H1 (cell line): ENCODE results near the gene PDK2. TPM values are rescaled to one million over a fixed set of nuclear protein-coding genes. Genes with fewer than 3 reads are reported as not detected.

Source experiments
- CTCF ChIA-PET: fragments of 300-600 bp; sonication (Branson Sonifier 250); formaldehyde crosslinking; loops from one replicate; lab custom pipeline; 2021; ENCODE audit not compliant: partially characterized antibody; lab: Charles Lee
- POLR2A ChIA-PET: fragments of 300-600 bp; sonication (Branson Sonifier 250); formaldehyde crosslinking; loops from one replicate; lab custom pipeline; 2021; ENCODE audit warnings: inconsistent platforms; ENCODE audit not compliant: partially characterized antibody; lab: Charles Lee
- DNase-seq, 2 experiments: peaks; one replicate each; pipeline versions ENCODE4 v3.0.0 to v3.0.0-alpha.2; 2010 to 2022; ENCODE audit warnings: low spot score in 2 of 2, low read depth in 1 of 2, mixed read lengths in 1 of 2
- FAIRE-seq: peaks from 2 replicates; lab custom pipeline; 2011; peaks lifted over from hg19 to GRCh38; lab: Jason Lieb, UNC
- H2AFZ ChIP-seq: 2 replicates; pipeline ENCODE4 v1.8.1; 2012; ENCODE audit warnings: low read length, inconsistent platforms
- H2AK5ac ChIP-seq: 2 replicates; pipeline ENCODE4 v1.6.1; 2013; ENCODE audit warnings: low read depth, low read length
- H2BK120ac ChIP-seq: replicated peaks from 2 replicates; pipeline ENCODE3; 2013; ENCODE audit warnings: low read depth, low read length, inconsistent platforms
- H2BK12ac ChIP-seq: 2 replicates; pipeline ENCODE4 v1.6.1; 2013; ENCODE audit warnings: low read depth, low read length
- H2BK15ac ChIP-seq: 2 replicates; pipeline ENCODE4 v1.6.1; 2013; ENCODE audit warnings: low read length
- H2BK20ac ChIP-seq: 2 replicates; pipeline ENCODE4 v1.6.1; 2013; ENCODE audit warnings: low read length
- H2BK5ac ChIP-seq: 2 replicates; pipeline ENCODE4 v1.6.1; 2013; ENCODE audit warnings: low read depth, low read length
- H3K14ac ChIP-seq: 2 replicates; pipeline ENCODE4 v1.6.1; 2013; ENCODE audit warnings: inconsistent platforms; ENCODE audit not compliant: insufficient read length
- H3K18ac ChIP-seq: 2 replicates; pipeline ENCODE4 v1.6.1; 2013; ENCODE audit warnings: low read length; ENCODE audit errors: extremely low read depth
- H3K23ac ChIP-seq: 2 replicates; pipeline ENCODE4 v1.6.1; 2013; ENCODE audit warnings: inconsistent platforms; ENCODE audit not compliant: insufficient read length
- H3K23me2 ChIP-seq: 2 replicates; pipeline ENCODE4 v1.6.1; 2013; ENCODE audit warnings: low read depth, low read length
- H3K27ac ChIP-seq: 2 replicates; pipeline ENCODE4 v1.6.1; 2011; ENCODE audit warnings: low read depth, low read length, inconsistent platforms
- H3K27me3 ChIP-seq, 4 experiments: replicated peaks in 1 of 4; 1 replicate in 1 of 4; 2 replicates in 3 of 4; pipeline versions ENCODE4 v1.6.1 to v1.8.1; 2011 to 2013; ENCODE audit warnings: low read length in 3 of 4, mild to moderate bottlenecking in 3 of 4, inconsistent platforms in 2 of 4, mixed read lengths in 2 of 4, moderate library complexity in 1 of 4; ENCODE audit not compliant: control insufficient read depth in 3 of 4, insufficient read depth in 3 of 4; ENCODE audit errors: extremely low read depth in 1 of 4
- H3K36me3 ChIP-seq, 4 experiments: 2 replicates each; pipeline versions ENCODE4 v1.6.1 to v1.8.1; 2011 to 2013; ENCODE audit warnings: mild to moderate bottlenecking in 4 of 4, low read length in 3 of 4, moderate library complexity in 2 of 4, control low read depth in 1 of 4, inconsistent platforms in 1 of 4; ENCODE audit not compliant: insufficient read depth in 4 of 4, control insufficient read depth in 2 of 4
- H3K4ac ChIP-seq: replicated peaks from 2 replicates; pipeline ENCODE3; 2013; ENCODE audit warnings: low read length, low read depth, mixed read lengths, inconsistent platforms; ENCODE audit not compliant: insufficient read length
- H3K4me1 ChIP-seq, 4 experiments: replicated peaks in 1 of 4; 1 replicate in 1 of 4; 2 replicates in 3 of 4; pipeline versions ENCODE4 v1.6.1 to v1.8.1; 2011 to 2013; ENCODE audit warnings: low read length in 3 of 4, inconsistent platforms in 2 of 4, mixed read lengths in 1 of 4; ENCODE audit not compliant: insufficient read depth in 4 of 4, control insufficient read depth in 3 of 4
- H3K4me2 ChIP-seq, 2 experiments: 2 replicates each; pipeline versions ENCODE4 v1.6.1 to v1.8.1; 2011 to 2013; ENCODE audit warnings: low read depth in 2 of 2, low read length in 2 of 2, control low read depth in 1 of 2, inconsistent platforms in 1 of 2, mild to moderate bottlenecking in 1 of 2; ENCODE audit not compliant: insufficient read depth in 1 of 2
- H3K4me3 ChIP-seq, 4 experiments: fragments of 200-600, 300-600 bp in 1 of 4; sonication (generic), shearing (Covaris generic), sonication (Bioruptor Twin) in 1 of 4; 2 replicates each; pipeline versions ENCODE4 v1.5.1 to v1.8.1; 2011 to 2016; ENCODE audit warnings: low read length in 4 of 4, low read depth in 3 of 4, control low read depth in 2 of 4, inconsistent platforms in 2 of 4, mild to moderate bottlenecking in 2 of 4, mixed read lengths in 1 of 4, moderate library complexity in 1 of 4; ENCODE audit not compliant: insufficient read depth in 2 of 4; ENCODE audit errors: extremely low read depth in 1 of 4
- H3K56ac ChIP-seq: replicated peaks from 2 replicates; pipeline ENCODE3; 2013; ENCODE audit warnings: low read depth, mild to moderate bottlenecking, mixed read lengths, low read length, inconsistent platforms; ENCODE audit not compliant: insufficient read length
- H3K79me1 ChIP-seq: 2 replicates; pipeline ENCODE4 v1.6.1; 2013; ENCODE audit warnings: low read depth, low read length, control low read depth
- H3K79me2 ChIP-seq, 2 experiments: 2 replicates each; pipeline versions ENCODE4 v1.6.1 to v1.8.1; 2012 to 2013; ENCODE audit warnings: low read length in 2 of 2, mild to moderate bottlenecking in 2 of 2, inconsistent platforms in 1 of 2; ENCODE audit not compliant: insufficient read depth in 2 of 2, control insufficient read depth in 1 of 2
- H3K9ac ChIP-seq, 4 experiments: replicated peaks in 1 of 4; 1 replicate in 1 of 4; 2 replicates in 3 of 4; pipeline versions ENCODE4 v1.6.1 to v1.8.1; 2011 to 2013; ENCODE audit warnings: low read depth in 3 of 4, low read length in 3 of 4, control low read depth in 2 of 4, mild to moderate bottlenecking in 2 of 4, moderate library complexity in 2 of 4, inconsistent platforms in 1 of 4; ENCODE audit errors: extremely low read depth in 1 of 4
- H3K9me3 ChIP-seq, 2 experiments: 2 replicates each; pipeline versions ENCODE4 v1.6.1 to v1.8.1; 2012 to 2013; ENCODE audit warnings: mild to moderate bottlenecking in 2 of 2, moderate library complexity in 2 of 2, control low read depth in 1 of 2, inconsistent platforms in 1 of 2, low read depth in 1 of 2, low read length in 1 of 2, mixed read lengths in 1 of 2; ENCODE audit not compliant: insufficient read depth in 2 of 2
- H4K20me1 ChIP-seq, 2 experiments: replicated peaks in 1 of 2; 2 replicates each; pipeline versions ENCODE3 to v1.8.1; 2011 to 2013; ENCODE audit warnings: inconsistent platforms in 2 of 2, low read length in 2 of 2, mild to moderate bottlenecking in 1 of 2; ENCODE audit not compliant: insufficient read depth in 2 of 2, control insufficient read depth in 1 of 2
- H4K5ac ChIP-seq: 2 replicates; pipeline ENCODE4 v1.6.1; 2013; ENCODE audit warnings: low read length, low read depth, mixed read lengths, inconsistent platforms; ENCODE audit not compliant: insufficient read length
- H4K8ac ChIP-seq: 2 replicates; pipeline ENCODE4 v1.8.0; 2013; ENCODE audit warnings: mild to moderate bottlenecking, moderate library complexity, low read length, inconsistent platforms; ENCODE audit not compliant: insufficient read depth; ENCODE audit errors: extremely low read depth
- H4K91ac ChIP-seq: replicated peaks from 2 replicates; pipeline ENCODE3; 2013; ENCODE audit warnings: low read length, mixed read lengths, inconsistent platforms; ENCODE audit not compliant: insufficient read length
- BCL11A ChIP-seq, 2 experiments: IDR thresholded peaks; one replicate each; pipeline ENCODE4 v1.6.1; 2011; ENCODE audit warnings: low read depth in 2 of 2, low read length in 2 of 2, mild to moderate bottlenecking in 2 of 2
- E2F6 ChIP-seq: IDR thresholded peaks from 2 replicates; pipeline ENCODE4 v1.6.1; 2012; ENCODE audit warnings: inconsistent platforms
- JUND ChIP-seq: IDR thresholded peaks from 2 replicates; pipeline ENCODE4 v1.6.1; 2011; ENCODE audit warnings: mild to moderate bottlenecking, improper control_type of control experiment, low read length
- MAFK ChIP-seq: IDR thresholded peaks from 2 replicates; pipeline ENCODE4 v1.6.1; 2012; ENCODE audit warnings: low read depth, mild to moderate bottlenecking, improper control_type of control experiment, low read length
- SP1 ChIP-seq: IDR thresholded peaks from 2 replicates; pipeline ENCODE4 v1.6.1; 2011; ENCODE audit warnings: low read depth, low read length
- SP2 ChIP-seq: IDR thresholded peaks from 2 replicates; pipeline ENCODE4 v1.6.1; 2012; ENCODE audit warnings: mild to moderate bottlenecking, low read length, inconsistent platforms
- TCF12 ChIP-seq: IDR thresholded peaks from 2 replicates; pipeline ENCODE4 v1.6.1; 2011; ENCODE audit warnings: low read depth, mild to moderate bottlenecking, low read length
- WGBS, 2 experiments: shearing (Covaris generic) in 1 of 2; methylation state at CpG; one replicate each; pipeline versions ENCODE4 v1.1.6 to v1.1.7; 2013 to 2015; ENCODE audit warnings: low lambda C conversion rate in 2 of 2, mixed read lengths in 2 of 2, inconsistent platforms in 1 of 2, low coverage in 1 of 2, missing lambda C conversion rate in 1 of 2; ENCODE audit not compliant: insufficient replicate concordance in 2 of 2, insufficient coverage in 1 of 2, insufficient read length in 1 of 2; ENCODE audit errors: extremely low coverage in 1 of 2, missing lambda C conversion rate in 1 of 2; 5-methylcytosine and 5-hydroxymethylcytosine counted together
- polyA plus RNA-seq, 7 experiments: library from polyadenylated mRNA; depleted of rRNA in 3 of 7; stranded (reverse) in 5 of 7; unstranded in 2 of 7; fragments of >200 nt in 5 of 7; fragments of 200-250 nt in 2 of 7; gene quantifications; 1 replicate in 5 of 7; 2 replicates in 1 of 7; 4 replicates in 1 of 7; pipeline versions ENCODE4 v1.2.1 to v1.2.3, GENCODE V29; 2011 to 2013; ENCODE audit warnings: missing spikeins in 2 of 7, mixed read lengths in 2 of 7
- total RNA-seq: library from RNA; stranded (reverse); fragmentation: NEBNext Ultra II Directional; extraction: Animal tissue kit (Norgen Biotek cat#: 25700); gene quantifications from 2 replicates; pipeline ENCODE4 v1.2.1, GENCODE V29; 2021

Gene PDK2
- total and polyA plus RNA-seq, 2 of the 8 experiments (the other 6 are each of a cell fraction or from before 2014, with no cell fraction given), result 18.3 to 121 TPM

DNA sequence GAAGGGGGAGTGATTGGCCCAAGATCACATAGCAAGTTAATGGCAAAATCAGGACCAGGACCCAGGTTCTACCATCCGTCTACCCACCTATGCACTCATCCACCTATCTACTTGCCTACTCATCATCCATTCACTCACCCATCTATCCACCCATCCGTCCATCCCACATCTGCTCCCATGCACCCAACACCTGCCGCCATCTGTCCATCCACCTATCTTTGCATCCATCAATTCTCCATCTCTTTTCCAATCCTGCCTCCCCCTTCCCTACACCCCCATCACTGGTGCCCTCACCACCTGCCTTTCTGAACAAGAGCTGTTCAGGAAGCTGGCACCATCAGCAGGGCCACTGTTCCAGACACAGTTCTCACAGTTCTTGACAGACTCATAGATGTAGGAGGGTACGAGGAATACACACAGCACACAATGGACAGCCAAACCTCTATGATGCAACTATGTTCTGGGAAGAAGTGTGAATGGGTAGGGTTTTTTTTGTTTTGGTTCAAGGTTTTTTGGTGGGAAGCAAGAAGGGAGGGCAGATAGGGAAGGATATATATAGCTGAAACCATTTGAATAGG lies 30.4 kb downstream of the PDK2 start:
- H3K27ac ChIP-seq, result no peak overlapping the region
- H3K36me3 ChIP-seq, result no peaks in the 10 kb centered on the region
- H3K18ac ChIP-seq, result no peak overlapping the region
- no peak for DNase-seq
- no peak overlapping the region for H3K4ac ChIP-seq
- H4K20me1 ChIP-seq, result no peaks in the 10 kb centered on the region
- no peak overlapping the region for H3K23ac ChIP-seq
- H2BK5ac ChIP-seq, result no peak overlapping the region
- H2BK12ac ChIP-seq, result no peak overlapping the region
- H4K5ac ChIP-seq, result no peak overlapping the region
- ChIA-PET CTCF (interaction anchor here (1.2 to 23.0 kb wide), 6 partner anchors 11 to 173 kb away, joined by 3 to 412 read pairs (median 22); partner anchors contain the start of genes PDK2 and PPP1R9B), POLR2A (interaction anchor here (1.6 kb wide), 1 partner anchor 69 kb away, joined by 3 read pairs; the partner anchor contains the start of gene ITGA3)
- H4K8ac ChIP-seq, result no peak overlapping the region; the same call in 1 of the 2 replicates
- H3K9ac ChIP-seq, result no peak overlapping the region
- H2BK15ac ChIP-seq, result no peak overlapping the region
- no peak overlapping the region; the same call in 1 of the 2 replicates for H2BK20ac ChIP-seq
- WGBS, 2 experiments, result 97% methylated on average over 4 of the region's 4 CpGs; no CpG with 5 or more reads in 1 of the 2 experiments
- no peak overlapping the region for H2BK120ac ChIP-seq
- H3K79me2 ChIP-seq, result no peaks in the 10 kb centered on the region
- peaks cover 0 to 3% (median 1%) of the 10 kb centered on the region in 4 experiments; a peak in 2 of 7 replicates for H3K27me3 ChIP-seq
- peaks cover 5 to 25% (median 19%) of the 10 kb centered on the region in 4 experiments for H3K4me1 ChIP-seq
- H2AK5ac ChIP-seq, result no peak overlapping the region
- H3K14ac ChIP-seq, result no peak overlapping the region
- H3K9me3 ChIP-seq, result no peaks in the 10 kb centered on the region
- no peak overlapping the region for H4K91ac ChIP-seq
- no peak overlapping the region for H2AFZ ChIP-seq
- peaks cover 16% of the 10 kb centered on the region for H3K23me2 ChIP-seq
- H3K79me1 ChIP-seq, result no peaks in the 10 kb centered on the region
- H3K4me2 ChIP-seq, result no peak overlapping the region
- H3K56ac ChIP-seq, result no peak overlapping the region
- TF ChIP-seq SP1 (no peak), JUND (no peak), SP2 (no peak), BCL11A (IDR thresholded peaks at IDR 0.05; ENCODE audit: low read depth in 2 of 2, low read length in 2 of 2) (no peak), E2F6 (no peak), MAFK (no peak), TCF12 (no peak)
- TF ChIP-seq, all 59 proteins: peak for 0
- no peak for FAIRE-seq
- no peak overlapping the region for H3K4me3 ChIP-seq
